ENCODE results near the gene PRKN.
"Not testable (repeated sequence)": the region's sequence is repeated elsewhere in the genome, so short reads cannot be mapped to it uniquely, and the experiment has no call there.

PRKN gene

GRCh38 chr6:161829291-161829729, 898.3 kb downstream of the PRKN start:
- DNase-seq: no peak

- no peak for DNase-seq
Measured at GRCh38 chr6:161828355-161828754, 899.2 kb downstream of the PRKN start.

- DNase-seq: no peak
Measured at GRCh38 chr6:161826512-161826911, 901.1 kb downstream of the PRKN start.

- DNase-seq: not testable (repeated sequence)
Measured at GRCh38 chr6:161822204-161822603, 905.4 kb downstream of the PRKN start.

- DNase-seq: no peak
Measured at GRCh38 chr6:161817881-161818280, 909.7 kb downstream of the PRKN start.

- no peak for DNase-seq
Measured at GRCh38 chr6:161815965-161816364, 911.6 kb downstream of the PRKN start.

GRCh38 chr6:161813156-161813555, 914.4 kb downstream of the PRKN start:
- no peak for DNase-seq

- no peak for DNase-seq
Measured at GRCh38 chr6:161809971-161810370, 917.6 kb downstream of the PRKN start.

- DNase-seq: no peak
Measured at GRCh38 chr6:161804838-161805237, 922.7 kb downstream of the PRKN start.

- DNase-seq: no peak
Measured at GRCh38 chr6:161803131-161803530, 924.4 kb downstream of the PRKN start.

- no peak for DNase-seq
Measured at GRCh38 chr6:161802231-161802630, 925.3 kb downstream of the PRKN start.

GRCh38 chr6:161798844-161799394, 928.6 kb downstream of the PRKN start:
- DNase-seq: no peak

GRCh38 chr6:161796681-161797080, 930.9 kb downstream of the PRKN start:
- DNase-seq: no peak

- no peak for DNase-seq
Measured at GRCh38 chr6:161792851-161793493, 934.6 kb downstream of the PRKN start.

- DNase-seq: no peak
Measured at GRCh38 chr6:161788531-161788930, 939.0 kb downstream of the PRKN start.

- no peak for DNase-seq
Measured at GRCh38 chr6:161772176-161772575, 955.4 kb downstream of the PRKN start.

- DNase-seq: no peak
Measured at GRCh38 chr6:161761966-161762365, 965.6 kb downstream of the PRKN start.

- DNase-seq: no peak
Measured at GRCh38 chr6:161755080-161755479, 972.5 kb downstream of the PRKN start.

GRCh38 chr6:161750686-161751085, 976.9 kb downstream of the PRKN start:
- no peak for DNase-seq

GRCh38 chr6:161749576-161749975, 978.0 kb downstream of the PRKN start:
- DNase-seq: no peak

- no peak for DNase-seq
Measured at GRCh38 chr6:161748535-161749416, 978.8 kb downstream of the PRKN start.

GRCh38 chr6:161747506-161747905, 980.1 kb downstream of the PRKN start:
- no peak for DNase-seq

- DNase-seq: no peak
Measured at GRCh38 chr6:161745594-161746141, 981.9 kb downstream of the PRKN start.

- no peak for DNase-seq
Measured at GRCh38 chr6:161745128-161745527, 982.4 kb downstream of the PRKN start.
